H9 (cell line): ENCODE data around the gene FHL2. TPM values are rescaled to one million over a fixed set of nuclear protein-coding genes. Genes with fewer than 3 reads are reported as not detected.

Source experiments
- DNase-seq: peaks from one replicate; pipeline ENCODE4 v3.0.0-alpha.2; 2017
- H2AFZ ChIP-seq: one replicate; pipeline ENCODE4 v1.6.1; 2013; ENCODE audit warnings: mild to moderate bottlenecking, low read length, control low read depth, moderate library complexity
- H2AK5ac ChIP-seq: 2 replicates; pipeline ENCODE4 v1.6.1; 2013; ENCODE audit warnings: low read length, control low read depth, mixed read lengths; ENCODE audit not compliant: insufficient read length
- H2BK120ac ChIP-seq: one replicate; pipeline ENCODE4 v1.6.1; 2013; ENCODE audit warnings: low read depth, mild to moderate bottlenecking, low read length, control low read depth, inconsistent platforms; ENCODE audit not compliant: poor library complexity, severe bottlenecking
- H2BK12ac ChIP-seq: 2 replicates; pipeline ENCODE4 v1.6.1; 2013; ENCODE audit warnings: low read length, control low read depth, mixed read lengths, low read depth; ENCODE audit not compliant: insufficient read length
- H2BK15ac ChIP-seq: 2 replicates; pipeline ENCODE4 v1.6.1; 2013; ENCODE audit warnings: low read depth, low read length, control low read depth
- H2BK20ac ChIP-seq: one replicate; pipeline ENCODE4 v1.6.1; 2013; ENCODE audit warnings: low read depth, mild to moderate bottlenecking, low read length, control low read depth, inconsistent platforms; ENCODE audit not compliant: poor library complexity, severe bottlenecking
- H2BK5ac ChIP-seq: 2 replicates; pipeline ENCODE4 v1.6.1; 2013; ENCODE audit warnings: low read length, control low read depth, mixed read lengths; ENCODE audit not compliant: insufficient read length
- H3K14ac ChIP-seq: 2 replicates; pipeline ENCODE4 v1.6.1; 2013; ENCODE audit warnings: low read length, control low read depth; ENCODE audit not compliant: insufficient read depth
- H3K18ac ChIP-seq: 2 replicates; pipeline ENCODE4 v1.6.1; 2013; ENCODE audit warnings: low read depth, mild to moderate bottlenecking, mixed read lengths, low read length, control low read depth; ENCODE audit not compliant: insufficient read length
- H3K23ac ChIP-seq: 2 replicates; pipeline ENCODE4 v1.6.1; 2013; ENCODE audit warnings: low read length, control low read depth, mixed read lengths, low read depth; ENCODE audit not compliant: insufficient read length
- H3K23me2 ChIP-seq: 2 replicates; pipeline ENCODE4 v1.6.1; 2013; ENCODE audit warnings: low read depth, mild to moderate bottlenecking, mixed read lengths, low read length, control low read depth; ENCODE audit not compliant: insufficient read length, poor library complexity, severe bottlenecking
- H3K27ac ChIP-seq: 2 replicates; pipeline ENCODE4 v1.5.1; 2013; ENCODE audit warnings: low read length, control low read depth, mixed read lengths, low read depth; ENCODE audit not compliant: insufficient read length
- H3K27me3 ChIP-seq: 2 replicates; pipeline ENCODE4 v1.6.1; 2013; ENCODE audit warnings: low read length, control low read depth, inconsistent platforms; ENCODE audit not compliant: insufficient read depth
- H3K4ac ChIP-seq: 2 replicates; pipeline ENCODE4 v1.6.1; 2013; ENCODE audit warnings: low read depth, mild to moderate bottlenecking, control low read depth, inconsistent platforms, low read length, moderate library complexity
- H3K4me1 ChIP-seq: 2 replicates; pipeline ENCODE4 v1.6.1; 2013; ENCODE audit warnings: low read length, control low read depth, inconsistent platforms; ENCODE audit not compliant: insufficient read depth
- H3K4me2 ChIP-seq: 2 replicates; pipeline ENCODE4 v1.6.1; 2013; ENCODE audit warnings: low read length, control low read depth, mixed read lengths; ENCODE audit not compliant: insufficient read length, insufficient read depth
- H3K56ac ChIP-seq: 2 replicates; pipeline ENCODE4 v1.6.1; 2013; ENCODE audit warnings: low read depth, mild to moderate bottlenecking, mixed read lengths, low read length, control low read depth; ENCODE audit not compliant: insufficient read length
- H3K79me1 ChIP-seq: 2 replicates; pipeline ENCODE4 v1.6.1; 2013; ENCODE audit warnings: low read depth, mild to moderate bottlenecking, moderate library complexity, low read length, control low read depth, inconsistent platforms; ENCODE audit not compliant: insufficient read depth, poor library complexity, severe bottlenecking
- H3K79me2 ChIP-seq: 2 replicates; pipeline ENCODE4 v1.6.1; 2013; ENCODE audit warnings: low read length, control low read depth, inconsistent platforms; ENCODE audit not compliant: insufficient read depth
- H3K9ac ChIP-seq: 2 replicates; pipeline ENCODE4 v1.6.1; 2013; ENCODE audit warnings: low read length, control low read depth, mixed read lengths; ENCODE audit not compliant: insufficient read length; ENCODE audit errors: extremely low read depth
- H3K9me3 ChIP-seq: one replicate; pipeline ENCODE4 v1.6.1; 2013; ENCODE audit warnings: low read depth, low read length, inconsistent platforms; ENCODE audit not compliant: control insufficient read depth
- H3T11ph ChIP-seq: one replicate; pipeline ENCODE4 v1.6.1; 2013; ENCODE audit warnings: mild to moderate bottlenecking, low read length, control low read depth, inconsistent platforms
- H4K20me1 ChIP-seq: one replicate; pipeline ENCODE4 v1.6.1; 2013; ENCODE audit not compliant: control insufficient read depth, insufficient read length, insufficient read depth
- H4K5ac ChIP-seq: 2 replicates; pipeline ENCODE4 v1.6.1; 2013; ENCODE audit warnings: low read depth, mild to moderate bottlenecking, mixed read lengths, low read length, control low read depth; ENCODE audit not compliant: insufficient read length
- H4K8ac ChIP-seq: replicated peaks from 2 replicates; pipeline ENCODE4 v1.6.1; 2013; ENCODE audit warnings: low read length, control low read depth, mixed read lengths, low read depth; ENCODE audit not compliant: insufficient read length
- H4K91ac ChIP-seq: 2 replicates; pipeline ENCODE4 v1.6.1; 2013; ENCODE audit warnings: low read depth, mild to moderate bottlenecking, moderate library complexity, mixed read lengths, low read length, control low read depth; ENCODE audit not compliant: insufficient read length
- H3K27ac Mint-ChIP-seq, 3 experiments: 2 replicates in 2 of 3; 3 replicates in 1 of 3; pipeline ENCODE4 v1.8.0; 2020 to 2021; ENCODE audit warnings: mixed read lengths in 3 of 3, mild to moderate bottlenecking in 1 of 3, moderate library complexity in 1 of 3
- H3K27me3 Mint-ChIP-seq: 2 replicates; pipeline ENCODE4 v1.8.0; 2021; ENCODE audit warnings: low read depth, mild to moderate bottlenecking, moderate library complexity, mixed read lengths
- H3K36me3 Mint-ChIP-seq, 3 experiments: 2 replicates in 2 of 3; 3 replicates in 1 of 3; pipeline ENCODE4 v1.8.0; 2020 to 2021; ENCODE audit warnings: low read depth in 3 of 3, mixed read lengths in 3 of 3; ENCODE audit not compliant: insufficient read depth in 1 of 3
- H3K4me1 Mint-ChIP-seq, 2 experiments: 2 replicates each; pipeline ENCODE4 v1.8.0; 2020; ENCODE audit warnings: mixed read lengths in 2 of 2
- H3K4me3 Mint-ChIP-seq, 2 experiments: 2 replicates in 1 of 2; 3 replicates in 1 of 2; pipeline ENCODE4 v1.8.0; 2020 to 2021; ENCODE audit warnings: mild to moderate bottlenecking in 2 of 2, mixed read lengths in 2 of 2, moderate library complexity in 1 of 2
- H3K9me3 Mint-ChIP-seq, 2 experiments: 2 replicates in 1 of 2; 3 replicates in 1 of 2; pipeline ENCODE4 v1.8.0; 2020; ENCODE audit warnings: mild to moderate bottlenecking in 2 of 2, mixed read lengths in 2 of 2, moderate library complexity in 1 of 2
- CTCF ChIP-seq: fragments of 200-600 bp; sonication (generic); conservative IDR thresholded peaks from 3 replicates; pipeline ENCODE4 v1.8.0; 2021; ENCODE audit warnings: antibody characterized with exemption, mild to moderate bottlenecking
- WGBS: extraction: QIAGEN DNeasy Blood & Tissue Kit; methylation state at CpG from one replicate; pipeline ENCODE4 v1.1.7; 2013; ENCODE audit warnings: missing lambda C conversion rate, low lambda C conversion rate, mixed read lengths; ENCODE audit not compliant: insufficient read length; ENCODE audit errors: extremely low coverage; 5-methylcytosine and 5-hydroxymethylcytosine counted together
- total RNA-seq: library from RNA; stranded (reverse); gene quantifications from 2 replicates; pipeline ENCODE4 v1.2.1, GENCODE V29; 2021

FHL2 gene
- total RNA-seq, 1 experiment from 2014 or later, result 34.9 TPM

GRCh38 chr2:105442721-105443120 is 43.9 kb upstream of the FHL2 start:
- Histone ChIP-seq H3K56ac (no peak overlapping the region), H2BK120ac (no peak overlapping the region)

More at GRCh38 chr2:105442721-105443120, 43.9 kb upstream of the FHL2 start:
- H3K23me2 ChIP-seq, result no peaks in the 10 kb centered on the region
- H3K79me2 ChIP-seq, result no peaks in the 10 kb centered on the region
- no peak overlapping the region for H4K5ac ChIP-seq
- peaks cover 3% of the 10 kb centered on the region for H3K27me3 Mint-ChIP-seq
- H3K36me3 Mint-ChIP-seq, result no peaks in the 10 kb centered on the region
- H3K27me3 ChIP-seq, result no peaks in the 10 kb centered on the region
- WGBS, result no CpG with 5 or more reads among the region's 5 CpGs
- H4K20me1 ChIP-seq, result no peaks in the 10 kb centered on the region
- H2AFZ ChIP-seq, result no peak overlapping the region
- no peaks in the 10 kb centered on the region; the same call in 1 of the 2 replicates for H3K4me1 ChIP-seq
- no peak overlapping the region for H2BK12ac ChIP-seq
- no peak overlapping the region for H3K27ac ChIP-seq
- H3K9me3 Mint-ChIP-seq, result no peaks in the 10 kb centered on the region
- H3K79me1 ChIP-seq, result no peaks in the 10 kb centered on the region
- no peak overlapping the region for H3K27ac Mint-ChIP-seq
- H3K9ac ChIP-seq, result no peak overlapping the region
- no peak overlapping the region for H2BK20ac ChIP-seq
- no peaks in the 10 kb centered on the region for H3K9me3 ChIP-seq
- no peak overlapping the region for H3K18ac ChIP-seq
- no peak overlapping the region for H2BK5ac ChIP-seq
- no peak overlapping the region for H2BK15ac ChIP-seq
- DNase-seq, result no peak
- H2AK5ac ChIP-seq, result no peak overlapping the region
- H4K8ac ChIP-seq, result no peak overlapping the region
- no peak for TF ChIP-seq CTCF
- H3K4me1 Mint-ChIP-seq, result peaks cover 39 to 46% of the 10 kb centered on the region in 2 experiments
- H3K14ac ChIP-seq, result no peak overlapping the region
- H3T11ph ChIP-seq, result no peak overlapping the region
- H3K4me3 Mint-ChIP-seq, result no peak overlapping the region
- H3K23ac ChIP-seq, result no peak overlapping the region
- no peak overlapping the region for H4K91ac ChIP-seq
- no peak overlapping the region for H3K4ac ChIP-seq
- no peak overlapping the region for H3K4me2 ChIP-seq
